Central memory CD8-positive, alpha-beta T cell (primary cell): ENCODE results near the gene PTCD2.

Source experiments
- ATAC-seq: fragments of 150-1000 bp; cut with Tn5 transposase; replicated peaks from 2 replicates; pipeline ENCODE4 v1.10.0; 2022; ENCODE audit warnings: mild to moderate bottlenecking, moderate FRiP score, moderate number of reproducible peaks; ENCODE audit not compliant: poor library complexity, severe bottlenecking; ENCODE audit errors: extremely low read depth
- DNase-seq, 2 donors: peaks; one replicate each; pipeline ENCODE4 v3.0.0; 2021; ENCODE audit warnings: low spot score in 2 of 2
- H3K27ac Mint-ChIP-seq: one replicate; pipeline ENCODE4 v1.8.0; 2022; ENCODE audit warnings: low read depth, mild to moderate bottlenecking, moderate library complexity, mixed read lengths
- H3K27me3 Mint-ChIP-seq: one replicate; pipeline ENCODE4 v1.8.0; 2022; ENCODE audit warnings: mixed read lengths
- H3K36me3 Mint-ChIP-seq: one replicate; pipeline ENCODE4 v1.8.0; 2022; ENCODE audit warnings: mild to moderate bottlenecking, moderate library complexity, mixed read lengths; ENCODE audit not compliant: insufficient read depth
- H3K4me1 Mint-ChIP-seq: one replicate; pipeline ENCODE4 v1.8.0; 2022; ENCODE audit warnings: mixed read lengths
- H3K4me3 Mint-ChIP-seq: one replicate; pipeline ENCODE4 v1.8.0; 2022; ENCODE audit warnings: mild to moderate bottlenecking, moderate library complexity, mixed read lengths
- H3K9me3 Mint-ChIP-seq: one replicate; pipeline ENCODE4 v1.8.0; 2022; ENCODE audit warnings: mixed read lengths

Gene PTCD2

DNA sequence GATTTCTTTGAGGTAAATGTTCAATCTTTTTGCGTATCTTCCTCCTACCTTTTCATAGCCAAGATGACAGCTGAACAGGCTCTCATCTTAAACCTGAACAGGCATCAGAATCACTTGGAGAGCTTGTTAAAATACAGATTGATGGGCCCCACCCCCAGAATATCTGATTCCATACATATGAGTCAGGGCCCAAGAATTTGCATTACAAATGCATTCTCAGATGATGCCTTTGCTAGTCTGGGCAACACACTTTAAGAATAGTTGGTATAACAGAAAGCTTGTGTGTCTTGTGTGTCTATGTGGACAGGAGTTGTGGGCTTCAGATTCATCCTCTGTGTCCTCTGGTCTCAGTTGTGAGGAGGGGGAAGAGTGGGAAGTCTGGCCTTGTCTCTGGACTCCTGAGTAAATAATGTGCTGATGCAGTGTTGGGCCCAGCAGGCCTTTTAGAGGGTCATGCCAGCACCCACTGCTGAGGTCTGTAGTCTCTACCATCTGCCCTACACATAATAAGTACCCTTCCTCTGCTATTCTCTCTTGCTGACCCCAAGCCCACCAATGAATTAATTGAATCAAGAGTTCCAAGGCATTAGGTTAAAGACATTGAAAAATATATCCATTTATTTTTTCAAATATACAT, 43.1 kb downstream of the PTCD2 start:
- H3K27ac Mint-ChIP-seq = no peak overlapping the region

DNA sequence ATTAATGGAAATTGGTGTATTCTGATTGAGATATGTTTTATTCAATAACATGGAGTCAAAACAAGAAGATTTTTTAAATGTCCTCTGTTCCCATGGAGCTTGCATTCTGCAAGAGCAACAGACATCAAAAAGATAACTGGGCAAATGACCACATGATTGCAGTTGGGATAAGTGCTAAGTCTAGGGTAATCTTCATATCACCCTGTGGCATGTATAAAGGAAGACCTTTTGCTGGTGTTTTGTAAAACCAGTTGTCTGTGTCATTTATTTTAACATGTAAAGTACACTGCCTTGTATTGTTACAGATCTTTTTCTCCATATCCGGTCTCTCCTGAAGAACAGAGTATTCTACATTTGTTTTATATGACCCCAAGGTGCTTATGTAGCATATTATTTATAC, 44.0 kb downstream of the PTCD2 start:
- Mint-ChIP-seq H3K36me3 (peaks cover 8% of the 10 kb centered on the region), H3K4me3 (no peak overlapping the region), H3K27me3 (no peaks in the 10 kb centered on the region), H3K4me1 (no peaks in the 10 kb centered on the region), H3K9me3 (no peaks in the 10 kb centered on the region), H3K27ac (no peak overlapping the region)
- no peak for DNase-seq
- no peak for ATAC-seq

More for the DNA sequence above, 43.1 kb downstream of the PTCD2 start:
- no peak for DNase-seq
- Mint-ChIP-seq H3K36me3 (peaks cover 8% of the 10 kb centered on the region), H3K9me3 (no peaks in the 10 kb centered on the region), H3K4me3 (no peak overlapping the region), H3K27me3 (no peaks in the 10 kb centered on the region), H3K4me1 (no peaks in the 10 kb centered on the region)
- no peak for ATAC-seq

- peaks cover 8% of the 10 kb centered on the region for H3K36me3 Mint-ChIP-seq
- ATAC-seq (no peak), DNase-seq (no peak)
- no peaks in the 10 kb centered on the region for H3K27me3 Mint-ChIP-seq
- H3K27ac Mint-ChIP-seq = no peak overlapping the region
- no peaks in the 10 kb centered on the region for H3K4me1 Mint-ChIP-seq
- no peak overlapping the region for H3K4me3 Mint-ChIP-seq
- no peaks in the 10 kb centered on the region for H3K9me3 Mint-ChIP-seq
Observed at GRCh38 chr5:72364951-72365350, 44.8 kb downstream of the PTCD2 start.

DNA sequence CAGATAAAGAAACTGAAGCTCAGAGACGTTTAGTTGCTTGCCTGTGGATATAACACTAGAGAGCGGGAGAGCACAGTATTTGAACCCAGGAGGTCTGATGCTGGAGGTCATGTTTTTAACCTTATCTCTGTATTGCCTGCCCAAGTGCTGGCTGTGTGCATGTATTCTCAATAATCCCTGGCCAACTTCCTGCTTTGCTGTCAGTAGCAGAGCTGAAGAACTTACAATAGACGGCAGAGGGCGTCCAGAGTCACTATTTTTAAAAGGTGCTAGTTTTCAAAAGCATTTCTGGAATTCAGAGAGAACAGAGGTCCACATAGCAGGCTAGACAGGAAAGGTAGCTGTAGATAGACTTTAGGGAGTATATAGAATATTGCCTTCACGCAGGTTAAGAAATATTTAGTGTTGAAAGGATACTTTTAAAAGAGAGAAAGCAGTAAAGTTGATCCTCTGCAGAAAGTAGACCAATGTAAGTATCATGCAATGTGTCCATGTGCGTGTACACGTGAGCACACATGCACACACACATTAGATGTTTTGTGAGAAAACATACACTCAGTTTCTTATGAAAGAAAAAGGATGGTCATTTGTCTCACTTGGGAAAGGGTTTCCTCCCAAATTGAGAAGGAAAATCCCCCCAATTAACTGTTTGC, 46.3 kb downstream of the PTCD2 start:
- H3K27me3 Mint-ChIP-seq = no peaks in the 10 kb centered on the region
- H3K27ac Mint-ChIP-seq = no peak overlapping the region
- H3K4me1 Mint-ChIP-seq = no peaks in the 10 kb centered on the region
- peak; percentile 54 for ATAC-seq
- H3K9me3 Mint-ChIP-seq = no peaks in the 10 kb centered on the region
- DNase-seq = no peak
- H3K36me3 Mint-ChIP-seq = peaks cover 4% of the 10 kb centered on the region
- no peak overlapping the region for H3K4me3 Mint-ChIP-seq

- Mint-ChIP-seq H3K27ac (no peak overlapping the region), H3K4me1 (no peaks in the 10 kb centered on the region), H3K9me3 (no peaks in the 10 kb centered on the region), H3K36me3 (no peaks in the 10 kb centered on the region), H3K4me3 (no peak overlapping the region), H3K27me3 (no peaks in the 10 kb centered on the region)
- ATAC-seq (no peak), DNase-seq (no peak)
Observed at GRCh38 chr5:72368271-72368670, 48.1 kb downstream of the PTCD2 start.

DNA sequence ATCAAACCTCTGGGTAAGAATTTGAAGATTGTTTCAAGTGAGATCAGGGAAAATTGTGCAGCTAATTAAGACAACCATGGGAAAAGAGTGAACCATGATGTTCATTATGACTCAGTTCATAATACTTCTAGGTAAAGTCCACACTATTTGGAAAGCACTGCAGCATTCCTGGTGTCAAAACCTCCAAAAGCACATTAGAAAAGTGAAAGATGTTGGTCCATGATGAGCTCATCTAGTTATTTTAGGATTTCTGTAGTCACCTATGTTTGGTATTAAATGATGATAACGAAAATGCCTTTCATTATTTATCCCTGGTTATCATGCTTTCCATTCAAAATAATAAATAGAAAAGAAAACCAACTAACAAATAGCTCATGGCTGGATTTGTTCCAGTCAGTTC, 49.1 kb downstream of the PTCD2 start:
- no peak overlapping the region for H3K27ac Mint-ChIP-seq
- DNase-seq (no peak), ATAC-seq (no peak)
- H3K36me3 Mint-ChIP-seq = no peaks in the 10 kb centered on the region
- H3K4me1 Mint-ChIP-seq = no peaks in the 10 kb centered on the region
- H3K27me3 Mint-ChIP-seq = peaks cover 9% of the 10 kb centered on the region
- H3K4me3 Mint-ChIP-seq = no peak overlapping the region
- H3K9me3 Mint-ChIP-seq = no peaks in the 10 kb centered on the region

DNA sequence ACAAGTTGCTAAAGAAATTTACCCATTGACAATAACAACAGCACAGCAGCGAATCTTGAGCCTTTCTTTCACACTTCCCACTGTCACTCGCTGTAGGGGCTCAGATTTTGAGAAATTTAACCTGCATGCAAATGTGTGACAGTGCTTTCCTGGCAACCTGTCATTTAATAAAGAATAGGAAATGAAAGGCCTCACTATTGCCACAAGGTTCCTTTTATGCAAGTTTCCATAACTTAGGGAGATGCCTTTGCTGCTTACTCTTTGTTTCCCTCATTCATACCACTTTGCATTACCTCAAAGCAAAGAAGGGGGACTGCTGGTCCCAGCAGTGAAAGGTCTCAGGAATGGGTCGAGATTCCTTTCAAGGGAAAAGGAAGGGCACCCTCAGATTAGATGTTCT, 49.5 kb downstream of the PTCD2 start:
- no peak overlapping the region for H3K27ac Mint-ChIP-seq
- no peaks in the 10 kb centered on the region for H3K9me3 Mint-ChIP-seq
- no peaks in the 10 kb centered on the region for H3K4me1 Mint-ChIP-seq
- no peaks in the 10 kb centered on the region for H3K36me3 Mint-ChIP-seq
- ATAC-seq = no peak
- H3K4me3 Mint-ChIP-seq = no peak overlapping the region
- H3K27me3 Mint-ChIP-seq = peaks cover 9% of the 10 kb centered on the region
- DNase-seq = no peak

DNA sequence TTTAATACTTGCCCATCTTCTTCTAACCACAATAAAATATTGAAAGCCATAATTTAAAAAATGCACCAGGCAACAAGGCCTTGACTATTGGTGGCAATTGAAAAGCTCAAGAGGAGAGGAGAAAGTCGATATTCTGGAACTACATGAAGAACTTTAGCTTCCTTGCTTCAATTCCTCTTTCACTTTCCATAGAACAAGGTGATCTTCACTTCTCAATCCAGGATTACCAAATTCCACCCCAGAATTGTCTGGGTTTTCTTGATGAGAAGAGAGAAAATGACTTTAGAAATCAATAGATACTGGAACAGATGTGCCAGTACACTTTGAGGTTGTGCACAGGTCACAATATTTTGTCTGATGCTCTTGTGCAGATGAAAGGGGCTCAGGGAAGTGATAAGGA, 52.2 kb downstream of the PTCD2 start:
- Mint-ChIP-seq H3K9me3 (no peaks in the 10 kb centered on the region), H3K4me3 (no peak overlapping the region), H3K4me1 (no peaks in the 10 kb centered on the region), H3K27ac (no peak overlapping the region), H3K27me3 (peaks cover 30% of the 10 kb centered on the region), H3K36me3 (no peaks in the 10 kb centered on the region)
- DNase-seq (no peak), ATAC-seq (no peak)

GRCh38 chr5:72372923-72373322, 52.8 kb downstream of the PTCD2 start:
- ATAC-seq (no peak), DNase-seq (no peak)
- H3K9me3 Mint-ChIP-seq = no peaks in the 10 kb centered on the region
- H3K27me3 Mint-ChIP-seq = peaks cover 36% of the 10 kb centered on the region
- H3K4me1 Mint-ChIP-seq = no peaks in the 10 kb centered on the region
- no peak overlapping the region for H3K27ac Mint-ChIP-seq
- H3K4me3 Mint-ChIP-seq = no peak overlapping the region
- H3K36me3 Mint-ChIP-seq = no peaks in the 10 kb centered on the region

DNA sequence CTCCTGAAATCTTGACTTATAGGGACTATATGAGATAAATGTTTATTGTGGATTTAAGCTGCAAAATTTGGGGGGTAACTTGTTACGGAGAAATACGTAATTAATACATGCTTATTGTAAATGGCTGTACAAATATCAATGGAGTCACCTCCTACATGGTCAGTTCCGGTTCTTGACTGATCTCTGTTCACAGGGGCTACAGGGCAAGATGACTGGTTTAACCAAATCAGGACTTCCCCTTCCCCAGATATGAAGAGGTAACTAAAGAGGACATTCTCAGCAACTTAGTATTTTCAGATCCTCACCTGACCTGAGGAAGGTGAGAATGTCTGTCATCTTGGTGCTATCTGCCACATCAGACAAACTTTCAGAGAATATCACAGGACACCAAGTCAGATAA, 54.7 kb downstream of the PTCD2 start:
- Mint-ChIP-seq H3K4me3 (no peak overlapping the region), H3K9me3 (no peaks in the 10 kb centered on the region), H3K27ac (no peak overlapping the region), H3K4me1 (no peaks in the 10 kb centered on the region), H3K36me3 (no peaks in the 10 kb centered on the region), H3K27me3 (peaks cover 55% of the 10 kb centered on the region)
- ATAC-seq (no peak), DNase-seq (no peak)

GRCh38 chr5:72376381-72376780, 56.2 kb downstream of the PTCD2 start:
- no peaks in the 10 kb centered on the region for H3K9me3 Mint-ChIP-seq

GRCh38 chr5:72377910-72378638, 57.9 kb downstream of the PTCD2 start:
- H3K27me3 Mint-ChIP-seq = peaks cover 61% of the 10 kb centered on the region
- no peak overlapping the region for H3K27ac Mint-ChIP-seq
- H3K4me1 Mint-ChIP-seq = no peaks in the 10 kb centered on the region
- H3K36me3 Mint-ChIP-seq = no peaks in the 10 kb centered on the region
- no peak for ATAC-seq
- no peak for DNase-seq
- no peaks in the 10 kb centered on the region for H3K9me3 Mint-ChIP-seq
- no peak overlapping the region for H3K4me3 Mint-ChIP-seq

More at GRCh38 chr5:72376381-72376780, 56.2 kb downstream of the PTCD2 start:
- Mint-ChIP-seq H3K36me3 (no peaks in the 10 kb centered on the region), H3K27ac (no peak overlapping the region), H3K27me3 (peaks cover 61% of the 10 kb centered on the region), H3K4me3 (no peak overlapping the region), H3K4me1 (no peaks in the 10 kb centered on the region)
- no peak for ATAC-seq
- DNase-seq = no peak
